ENCODE data around the gene RNU6-9. TPM values are rescaled to one million over a fixed set of nuclear protein-coding genes. Genes with fewer than 3 reads are reported as not detected.
A peak's percentile ranks its signal among the peaks of the same experiment; 100 is the strongest.

The RNU6-9 gene
- total and polyA plus RNA-seq, 2 of the 13 experiments (the other 11 are each of a cell fraction or from before 2014, with no cell fraction given), result under 0.01 TPM; not detected in 1

- 0 out of 2 replicates have a peak, but pooled peaks have one; percentile 11 for TF ChIP-seq ZBTB43 (CRISPR knock-in tag; conservative IDR thresholded peaks at IDR 0.05)
- no peak for TF ChIP-seq ZNF879 (CRISPR knock-in tag; IDR thresholded peaks at IDR 0.05)
- TF ChIP-seq DDIT3 (CRISPR knock-in tag; IDR thresholded peaks at IDR 0.05), result no peak
- TF ChIP-seq ZMYM2 (CRISPR knock-in tag; IDR thresholded peaks at IDR 0.05), result no peak; the same call in 1 of the 2 replicates
- no peak for TF ChIP-seq ZNF337 (CRISPR knock-in tag; IDR thresholded peaks at IDR 0.05; ENCODE audit: borderline replicate concordance, low read depth)
- 0 out of 2 replicates have a peak, but pooled peaks have one; percentile 24 for TF ChIP-seq FLYWCH1 (CRISPR knock-in tag; IDR thresholded peaks at IDR 0.05)
- TF ChIP-seq ZFP36L2 (CRISPR knock-in tag; IDR thresholded peaks at IDR 0.05), result no peak
- no peak for TF ChIP-seq ZNF660 (CRISPR knock-in tag; IDR thresholded peaks at IDR 0.05; ENCODE audit: borderline replicate concordance, low read depth)
- no peak for TF ChIP-seq KDM5B (CRISPR knock-in tag; IDR thresholded peaks at IDR 0.05; ENCODE audit: borderline replicate concordance)
- TF ChIP-seq HINFP (CRISPR knock-in tag; IDR thresholded peaks at IDR 0.05; ENCODE audit: low read depth), result no peak
- no peak for TF ChIP-seq ZNF180 (CRISPR knock-in tag; IDR thresholded peaks at IDR 0.05; ENCODE audit: borderline replicate concordance, low read depth)
- TF ChIP-seq KLF15 (CRISPR knock-in tag; IDR thresholded peaks at IDR 0.05; ENCODE audit: borderline replicate concordance), result no peak
- no peak for TF ChIP-seq ZFP82 (CRISPR knock-in tag; IDR thresholded peaks at IDR 0.05; ENCODE audit: borderline replicate concordance)
- TF ChIP-seq ZNF33A (CRISPR knock-in tag; IDR thresholded peaks at IDR 0.05; ENCODE audit: borderline replicate concordance), result no peak
- TF ChIP-seq ZFP36 (IDR thresholded peaks at IDR 0.05; ENCODE audit: borderline replicate concordance, low read depth, low read length, partially characterized antibody), result no peak
- no peak for TF ChIP-seq RFX1 (IDR thresholded peaks at IDR 0.05)
- TF ChIP-seq ZBTB7A (CRISPR knock-in tag; IDR thresholded peaks at IDR 0.05), result no peak; the same call in 1 of the 2 replicates
- TF ChIP-seq SP5 (CRISPR knock-in tag; IDR thresholded peaks at IDR 0.05; ENCODE audit: borderline replicate concordance, low read depth), result no peak
- no peak for TF ChIP-seq ZNF839 (CRISPR knock-in tag; IDR thresholded peaks at IDR 0.05; ENCODE audit: borderline replicate concordance)
- no peak for TF ChIP-seq AHR (CRISPR knock-in tag; IDR thresholded peaks at IDR 0.05)
- TF ChIP-seq ZBTB38 (CRISPR knock-in tag; IDR thresholded peaks at IDR 0.05), result no peak
- TF ChIP-seq KDM6A (CRISPR knock-in tag; IDR thresholded peaks at IDR 0.05; ENCODE audit: low read depth), result no peak
- no peak for TF ChIP-seq IKZF1 (IDR thresholded peaks at IDR 0.05)
- TF ChIP-seq ZSCAN9 (CRISPR knock-in tag; IDR thresholded peaks at IDR 0.05; ENCODE audit: borderline replicate concordance), result no peak; the same call in 1 of the 2 replicates
- no peak; the same call in 1 of the 2 replicates for TF ChIP-seq ZNF703 (CRISPR knock-in tag; IDR thresholded peaks at IDR 0.05; ENCODE audit: borderline replicate concordance)
- TF ChIP-seq ISX (CRISPR knock-in tag; conservative IDR thresholded peaks at IDR 0.05), result no peak
- TF ChIP-seq FOSL1 (CRISPR knock-in tag; IDR thresholded peaks at IDR 0.05; ENCODE audit: borderline replicate concordance), result no peak
- no peak for TF ChIP-seq NFE2 (CRISPR knock-in tag; IDR thresholded peaks at IDR 0.05)
- TF ChIP-seq RBFOX2 (IDR thresholded peaks at IDR 0.05; ENCODE audit: low read depth, low read length), result no peak
- TF ChIP-seq MYPOP (CRISPR knock-in tag; IDR thresholded peaks at IDR 0.05), result no peak
Observed at GRCh38 chr19:924553-925086, 31.3 kb downstream of the RNU6-9 start (continued).

Measured in HepG2 (cell line).